HEK293T (cell line): ENCODE data around the gene CUX1.

Experiments used
- ELF4 ChIP-seq: fragments of 450-650 bp; IDR thresholded peaks from 2 replicates; pipeline ENCODE4 v1.6.1; 2017; ENCODE audit warnings: antibody characterized with exemption
- FOXA1 ChIP-seq: fragments of 450-650 bp; IDR thresholded peaks from 2 replicates; pipeline ENCODE4 v1.6.1; 2016; ENCODE audit warnings: mild to moderate bottlenecking
- FOXM1 ChIP-seq: fragments of 450-650 bp; IDR thresholded peaks from 2 replicates; pipeline ENCODE4 v1.6.1; 2017; ENCODE audit warnings: mild to moderate bottlenecking, borderline replicate concordance
- HDGF ChIP-seq: fragments of 450-650 bp; IDR thresholded peaks from 2 replicates; pipeline ENCODE4 v1.6.1; 2017; ENCODE audit warnings: antibody characterized with exemption, borderline replicate concordance
- L3MBTL2 ChIP-seq: fragments of 450-650 bp; conservative IDR thresholded peaks from 2 replicates; pipeline ENCODE4 v1.6.1; 2016; ENCODE audit warnings: mild to moderate bottlenecking
- LEF1 ChIP-seq: fragments of 450-650 bp; IDR thresholded peaks from 2 replicates; pipeline ENCODE4 v1.6.1; 2017; ENCODE audit warnings: mild to moderate bottlenecking, borderline replicate concordance
- NFRKB ChIP-seq: fragments of 450-650 bp; IDR thresholded peaks from 2 replicates; pipeline ENCODE4 v1.6.1; 2016; ENCODE audit warnings: mild to moderate bottlenecking, moderate library complexity
- PKNOX1 ChIP-seq: fragments of 450-650 bp; IDR thresholded peaks from 2 replicates; pipeline ENCODE4 v1.6.1; 2016
- SP1 ChIP-seq: fragments of 450-650 bp; IDR thresholded peaks from 2 replicates; pipeline ENCODE4 v1.6.1; 2017
- SUZ12 ChIP-seq: fragments of 450-650 bp; IDR thresholded peaks from 2 replicates; pipeline ENCODE4 v1.6.1; 2016; ENCODE audit warnings: mild to moderate bottlenecking
- TARDBP ChIP-seq: fragments of 450-650 bp; IDR thresholded peaks from 2 replicates; pipeline ENCODE4 v1.6.1; 2016

- TF ChIP-seq L3MBTL2 (no peak), ELF4 (no peak), HDGF (no peak), FOXA1 (no peak), SUZ12 (no peak), PKNOX1 (no peak), LEF1 (no peak), FOXM1 (no peak), NFRKB (no peak), TARDBP (no peak), SP1 (no peak)
These were observed 236.7 kb downstream of the CUX1 start for GRCh38 chr7:102054158-102054557.
